ENCODE results near the gene PTH1R.
A peak's percentile ranks its signal among the peaks of the same experiment; 100 is the strongest.

The PTH1R gene

GRCh38 chr3:46883054-46883829, 5.7 kb downstream of the PTH1R start:
- DNase-seq (ENCODE audit: low read depth): no peak

- DNase-seq (ENCODE audit: low read depth): no peak
These were observed 6.3 kb downstream of the PTH1R start for GRCh38 chr3:46883830-46884185.

- no peak for DNase-seq (ENCODE audit: low read depth)
These were observed 6.9 kb downstream of the PTH1R start for GRCh38 chr3:46884427-46884826.

- no peak for DNase-seq (ENCODE audit: low read depth)
These were observed 7.4 kb downstream of the PTH1R start for GRCh38 chr3:46884929-46885328.

GRCh38 chr3:46885612-46886011, 8.1 kb downstream of the PTH1R start:
- DNase-seq (ENCODE audit: low read depth): no peak

DNA sequence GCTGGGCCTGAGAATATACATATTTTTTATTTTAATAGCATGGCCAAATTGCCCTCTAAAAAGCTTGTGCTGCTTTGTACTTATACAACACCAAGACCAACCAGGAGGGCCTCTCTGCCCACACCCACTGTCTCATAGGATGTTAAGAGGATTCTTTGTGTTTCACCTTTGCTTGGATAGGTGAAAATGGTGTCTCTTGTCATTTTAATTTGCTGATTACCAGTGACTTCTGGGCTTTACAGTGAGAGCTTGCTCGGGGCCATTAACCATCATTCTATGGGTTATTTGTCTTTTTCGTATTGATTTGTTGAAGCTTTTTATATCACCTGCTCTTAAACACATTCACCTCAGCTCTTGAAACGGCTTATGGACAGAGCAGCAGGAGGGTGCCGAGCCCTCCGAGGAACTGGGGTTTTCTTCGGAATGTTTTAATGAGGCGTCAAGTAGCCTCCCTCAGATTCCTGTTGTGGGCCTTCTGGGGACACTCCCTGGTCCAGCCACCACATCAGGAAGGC, 10.5 kb downstream of the PTH1R start:
- no peak for DNase-seq (ENCODE audit: low read depth)

DNA sequence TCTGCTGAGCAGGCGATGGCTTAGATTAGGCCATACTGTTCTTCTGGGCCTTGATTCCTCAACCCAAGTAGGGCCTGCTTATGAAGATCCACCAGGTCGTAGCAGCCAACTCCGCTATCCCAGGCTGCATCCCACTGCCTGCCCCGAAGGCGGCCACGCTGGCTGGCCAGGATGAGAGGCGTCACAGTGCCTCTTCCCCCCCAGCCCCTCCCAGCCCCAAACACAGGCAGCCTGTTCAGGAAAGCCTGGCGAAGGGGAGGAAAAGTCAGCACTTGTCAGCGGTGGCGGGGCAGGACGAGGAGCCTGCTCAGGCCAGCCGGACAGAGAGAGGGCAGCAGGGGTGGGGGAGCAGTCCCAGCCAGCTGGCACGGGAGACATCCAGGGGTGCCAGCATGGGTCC, 11.2 kb downstream of the PTH1R start:
- no peak for DNase-seq (ENCODE audit: low read depth)

DNA sequence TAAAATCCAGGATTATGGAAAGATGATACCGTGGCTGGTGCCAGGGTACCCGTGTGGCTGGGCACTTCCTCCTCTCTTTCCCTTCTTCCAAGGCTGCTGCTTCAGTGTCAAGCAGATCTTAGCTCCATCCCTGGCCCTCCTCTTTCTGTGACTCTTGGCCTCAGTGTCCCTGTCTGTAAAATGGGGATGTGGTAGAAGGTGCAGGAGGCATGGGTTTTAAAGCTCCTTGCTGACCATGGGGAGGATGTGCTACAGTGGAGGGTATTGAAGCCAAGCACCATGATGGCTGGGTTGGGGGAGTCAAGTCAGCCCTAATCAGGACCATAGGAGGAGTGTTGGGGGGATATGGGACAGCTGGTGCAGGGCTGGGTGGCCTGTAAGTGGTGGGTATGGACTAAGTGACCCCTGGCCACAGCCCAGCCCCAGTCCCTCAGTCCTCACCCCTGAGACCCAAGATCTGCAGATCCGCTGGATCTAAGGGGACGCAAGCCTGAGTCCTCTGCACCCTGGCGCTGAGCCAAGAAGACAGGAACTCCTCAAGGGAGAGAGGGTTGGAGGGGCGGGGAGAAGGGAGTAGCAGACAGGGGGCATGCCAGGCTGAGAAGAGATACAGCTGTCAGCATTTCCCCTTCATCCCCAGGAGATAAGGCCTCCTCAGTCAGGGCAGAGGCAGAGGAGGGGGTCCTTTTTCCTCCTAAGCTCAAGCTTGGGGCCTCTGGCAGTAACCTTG, 12.0 kb downstream of the PTH1R start:
- no peak for DNase-seq (ENCODE audit: low read depth)

- no peak for DNase-seq (ENCODE audit: low read depth)
These were observed 12.6 kb downstream of the PTH1R start for GRCh38 chr3:46890132-46890531.

DNA sequence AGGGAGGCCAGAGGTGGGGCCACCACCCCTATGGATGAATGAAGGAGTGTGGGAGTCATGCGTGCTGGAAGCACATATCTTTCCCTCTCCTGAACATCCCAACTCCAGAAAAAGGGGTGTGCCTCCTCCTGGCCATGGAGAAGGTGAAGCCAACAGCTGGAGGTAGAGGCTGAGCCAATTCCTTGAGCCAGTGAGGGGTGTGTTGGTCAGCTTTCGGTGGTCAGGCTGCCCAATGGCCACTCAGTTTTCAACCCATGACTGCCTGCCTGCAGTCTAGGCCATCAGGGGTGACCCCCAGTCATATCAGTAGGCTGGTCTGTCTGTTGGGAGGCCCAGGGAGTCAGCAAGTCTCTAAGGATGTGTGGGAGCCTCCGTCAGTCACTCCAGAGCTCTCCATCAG, 13.6 kb downstream of the PTH1R start:
- no peak for DNase-seq (ENCODE audit: low read depth)

DNA sequence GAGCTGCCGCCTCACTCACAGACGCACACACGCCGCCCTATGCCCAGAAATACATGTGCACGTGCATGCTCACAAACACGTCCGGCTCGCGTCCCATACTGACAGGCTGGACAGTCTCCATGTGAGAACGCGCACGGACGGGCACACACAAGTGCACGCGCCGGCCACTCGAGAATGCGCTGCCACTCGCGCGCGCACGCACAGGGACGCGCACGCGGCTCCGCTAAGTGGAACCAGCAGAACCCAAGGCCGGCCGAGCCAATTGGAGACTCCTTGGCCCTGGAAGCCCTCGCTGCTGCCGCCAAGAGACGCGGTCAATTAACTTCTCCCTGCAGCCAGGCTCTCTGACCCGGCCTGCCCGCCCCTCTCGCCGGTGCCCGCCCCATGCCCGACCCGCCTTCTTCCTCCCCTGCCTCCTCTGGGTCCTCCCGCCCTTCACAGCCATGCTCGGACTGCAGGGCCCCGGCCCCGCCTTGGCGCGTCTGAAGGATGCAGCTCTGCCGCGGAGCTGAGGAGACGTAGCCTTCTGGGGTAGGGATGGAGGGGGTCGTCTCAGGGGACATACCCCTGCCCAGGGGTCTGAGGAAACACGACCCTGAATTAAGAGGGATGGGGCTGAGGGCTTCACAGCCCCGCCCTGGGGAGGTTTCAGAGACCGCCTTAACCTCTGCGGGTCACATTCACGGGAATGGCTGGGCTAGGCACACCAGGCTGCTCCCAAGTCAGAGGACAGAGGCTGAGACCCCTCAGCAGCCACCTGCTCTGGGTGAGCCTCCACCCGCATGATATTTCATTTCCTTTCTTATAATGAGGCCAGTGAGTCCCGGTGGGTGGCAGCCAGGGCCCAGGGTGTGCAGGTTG, 15.0 kb downstream of the PTH1R start:
- no peak for DNase-seq (ENCODE audit: low read depth)

GRCh38 chr3:46893146-46893748, 15.7 kb downstream of the PTH1R start:
- no peak for DNase-seq (ENCODE audit: low read depth)

GRCh38 chr3:46893763-46894162, 16.2 kb downstream of the PTH1R start:
- no peak for DNase-seq (ENCODE audit: low read depth)

GRCh38 chr3:46894256-46894655, 16.7 kb downstream of the PTH1R start:
- DNase-seq (ENCODE audit: low read depth): no peak

- peak; percentile 56 for DNase-seq (ENCODE audit: low read depth)
These were observed 17.7 kb downstream of the PTH1R start for GRCh38 chr3:46895204-46895660.

DNA sequence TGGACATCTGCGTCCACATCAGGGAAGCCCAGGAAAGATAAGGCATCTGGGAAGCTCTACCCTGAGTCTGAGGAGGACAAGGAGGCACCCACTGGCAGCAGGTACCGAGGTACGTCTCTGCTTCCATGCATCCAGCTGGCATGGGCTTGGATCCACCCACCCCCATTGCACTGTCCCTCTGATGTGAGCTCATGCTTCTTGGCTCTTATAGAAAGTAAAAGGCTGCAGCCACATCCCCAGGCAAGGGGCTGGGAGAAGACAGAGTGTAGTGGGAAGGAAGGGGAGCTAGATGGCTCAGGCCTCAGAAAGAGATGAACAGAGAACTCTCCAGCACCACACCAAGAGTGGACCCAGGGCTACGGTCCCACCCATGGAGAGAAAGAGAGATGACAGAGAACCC, 18.2 kb downstream of the PTH1R start:
- no peak for DNase-seq (ENCODE audit: low read depth)

DNA sequence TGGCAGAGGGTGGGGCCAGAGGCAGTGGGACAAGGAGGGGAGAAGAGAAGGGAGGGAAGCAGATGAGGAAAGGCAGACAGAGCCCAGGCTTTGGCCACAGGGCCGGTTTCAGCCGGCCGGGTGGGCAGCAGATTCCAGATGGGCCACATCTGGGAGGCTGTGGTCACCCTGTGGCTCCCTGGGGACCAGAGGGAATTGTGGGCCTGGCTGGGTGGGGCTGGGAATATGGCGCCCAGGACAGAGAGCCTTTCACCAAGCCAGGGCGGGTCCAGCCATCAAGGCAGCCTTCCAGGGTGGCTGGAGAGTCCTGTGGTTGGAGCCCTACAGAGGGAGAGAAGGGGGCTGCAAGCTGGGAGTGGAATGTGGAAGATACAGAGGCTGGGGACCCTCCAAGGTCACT, 18.9 kb downstream of the PTH1R start:
- DNase-seq (ENCODE audit: low read depth): no peak

GRCh38 chr3:46897031-46897430, 19.5 kb downstream of the PTH1R start:
- DNase-seq (ENCODE audit: low read depth): no peak

DNA sequence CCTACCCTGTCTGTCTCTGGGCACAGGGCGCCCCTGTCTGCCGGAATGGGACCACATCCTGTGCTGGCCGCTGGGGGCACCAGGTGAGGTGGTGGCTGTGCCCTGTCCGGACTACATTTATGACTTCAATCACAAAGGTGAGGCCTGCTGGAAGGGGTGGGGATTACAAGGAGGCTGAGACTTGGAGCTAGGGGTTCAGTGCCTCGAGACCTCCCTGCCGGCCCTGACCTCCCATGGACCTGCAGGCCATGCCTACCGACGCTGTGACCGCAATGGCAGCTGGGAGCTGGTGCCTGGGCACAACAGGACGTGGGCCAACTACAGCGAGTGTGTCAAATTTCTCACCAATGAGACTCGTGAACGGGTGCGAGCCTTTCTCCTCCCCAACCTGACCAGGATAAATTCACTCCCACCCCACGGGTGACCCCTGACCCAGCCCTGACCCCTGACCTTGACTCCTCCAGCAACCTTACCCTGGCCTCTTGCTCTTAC, 20.4 kb downstream of the PTH1R start:
- DNase-seq (ENCODE audit: low read depth): no peak

- no peak for DNase-seq (ENCODE audit: low read depth)
These were observed 21.0 kb downstream of the PTH1R start for GRCh38 chr3:46898321-46899150.
